ENCODE results near the gene KCNQ5. TPM values are rescaled to one million over a fixed set of nuclear protein-coding genes. Genes with fewer than 3 reads are reported as not detected.

Gene KCNQ5
- polyA plus RNA-seq, 3 donors, result 0.20 to 0.37 (median 0.28) TPM

DNA sequence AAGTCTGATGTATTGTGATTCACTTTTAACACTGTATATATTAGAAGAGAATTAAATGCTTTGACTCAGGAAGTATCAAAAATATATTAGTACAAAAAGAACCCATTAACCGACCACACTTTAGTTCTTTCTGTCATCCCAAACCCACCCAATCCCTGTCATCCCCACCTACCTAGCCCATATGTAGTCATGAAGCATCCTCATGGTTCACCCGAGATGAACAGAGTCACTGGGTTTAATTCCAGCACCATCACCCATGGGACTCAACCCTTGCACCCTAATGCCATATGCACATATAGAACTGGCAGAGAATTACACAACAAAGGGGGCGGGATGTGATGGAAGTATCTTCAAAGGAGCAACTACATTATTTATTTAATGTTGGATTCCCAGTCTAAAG is 462.0 kb downstream of the KCNQ5 start:
- DNase-seq (ENCODE audit: low read depth in 3 of 3, low spot score in 2 of 3), result no peak

DNA sequence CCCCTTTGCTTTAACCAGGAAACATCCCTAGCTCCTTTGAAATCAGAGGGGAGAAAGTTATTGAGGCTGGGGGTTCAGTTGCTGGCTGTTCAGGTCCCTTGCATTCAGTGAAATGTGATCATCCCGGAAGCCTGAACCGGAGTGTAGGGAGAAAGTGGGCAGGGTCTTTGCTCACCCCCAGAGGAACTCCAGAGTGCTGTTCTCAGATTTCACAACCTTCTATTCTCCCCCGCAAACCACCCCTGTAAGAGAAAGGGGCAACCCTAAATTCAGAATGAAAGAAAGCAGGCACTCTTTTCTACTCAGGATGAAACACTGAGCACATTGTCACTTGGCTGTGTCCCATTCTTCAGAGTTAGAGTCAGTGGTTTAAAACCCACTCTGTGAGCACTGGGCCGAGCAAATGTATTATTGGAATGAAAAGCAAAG is 463.6 kb downstream of the KCNQ5 start:
- peak in 2 of 3 donors; percentile 27 to 39 for DNase-seq (ENCODE audit: low read depth in 3 of 3, low spot score in 2 of 3)

GRCh38 chr6:73086726-73087125 is 464.9 kb downstream of the KCNQ5 start:
- no peak for DNase-seq (ENCODE audit: low read depth in 3 of 3, low spot score in 2 of 3)

DNA sequence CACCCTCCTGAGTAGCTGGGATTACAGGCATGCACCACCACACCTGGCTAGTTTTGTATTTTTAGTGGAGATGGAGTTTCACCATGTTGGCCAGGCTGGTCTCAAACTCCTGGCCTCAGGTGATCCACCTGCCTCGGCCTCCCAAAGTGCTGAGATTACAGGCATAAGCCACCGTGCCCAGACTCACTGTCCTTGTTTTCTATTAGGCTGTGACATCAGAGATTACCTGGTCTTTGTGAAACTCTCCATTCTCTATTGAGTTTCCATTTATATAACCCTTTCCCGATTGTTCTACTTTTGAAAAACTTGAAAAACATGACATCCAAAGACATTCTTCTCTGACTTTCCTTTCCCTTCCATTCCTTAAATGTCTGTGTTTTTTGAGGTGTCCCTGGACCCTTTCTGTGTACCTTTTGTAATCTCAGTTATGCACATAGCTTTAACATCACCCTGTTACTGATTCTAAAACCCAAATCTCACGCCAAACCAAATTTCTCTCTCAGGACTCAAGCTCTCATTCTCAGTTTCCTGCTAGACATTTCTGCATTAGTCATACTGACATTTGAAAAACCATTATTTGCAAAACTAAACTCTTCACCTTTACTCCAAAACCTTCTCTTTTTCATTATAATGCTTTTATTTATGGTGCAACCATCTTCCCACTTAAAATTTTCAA is 466.4 kb downstream of the KCNQ5 start:
- no peak for DNase-seq (ENCODE audit: low read depth in 3 of 3, low spot score in 2 of 3)

DNA sequence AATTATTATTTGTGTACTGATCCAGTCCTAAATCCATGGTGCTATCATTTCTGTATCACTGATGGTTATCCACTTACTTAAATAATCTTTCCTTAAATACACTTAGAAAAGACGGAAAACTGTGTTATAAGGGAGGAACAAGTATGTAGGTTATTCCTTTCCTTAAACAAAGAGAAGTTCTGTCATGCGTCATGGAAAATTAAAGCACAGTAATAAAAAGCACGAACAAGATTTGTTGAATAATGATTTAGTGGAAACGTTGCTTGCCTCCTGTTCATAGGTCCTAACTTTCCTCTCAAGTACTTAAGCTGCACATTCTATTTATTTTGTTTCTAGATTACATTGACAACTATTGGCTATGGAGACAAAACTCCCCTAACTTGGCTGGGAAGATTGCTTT is 483.1 kb downstream of the KCNQ5 start:
- no peak for DNase-seq (ENCODE audit: low read depth in 3 of 3, low spot score in 2 of 3)

- no peak for DNase-seq (ENCODE audit: low read depth in 3 of 3, low spot score in 2 of 3)
Measured at GRCh38 chr6:73107016-73107415, 485.2 kb downstream of the KCNQ5 start.

GRCh38 chr6:73108949-73109348 is 487.1 kb downstream of the KCNQ5 start:
- no peak for DNase-seq (ENCODE audit: low read depth in 3 of 3, low spot score in 2 of 3)

DNA sequence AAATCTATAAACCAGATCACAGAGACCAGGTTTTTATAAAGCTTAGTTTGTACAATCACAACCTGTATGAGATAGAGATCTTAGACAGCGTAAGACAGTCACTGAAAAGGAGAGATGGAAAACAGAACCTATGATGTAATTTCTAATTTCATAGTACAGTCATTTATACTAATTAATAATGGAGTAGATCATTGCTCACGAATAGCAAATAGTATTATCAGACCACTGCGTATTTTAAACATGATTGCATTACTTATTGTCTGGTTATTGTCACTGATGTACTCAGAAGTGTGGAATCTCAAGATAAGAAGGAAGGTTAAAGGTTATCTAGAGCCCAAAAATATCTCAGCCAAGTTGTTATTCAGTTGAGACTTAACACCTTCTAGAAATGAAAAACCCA is 487.8 kb downstream of the KCNQ5 start:
- no peak for DNase-seq (ENCODE audit: low read depth in 3 of 3, low spot score in 2 of 3)

DNA sequence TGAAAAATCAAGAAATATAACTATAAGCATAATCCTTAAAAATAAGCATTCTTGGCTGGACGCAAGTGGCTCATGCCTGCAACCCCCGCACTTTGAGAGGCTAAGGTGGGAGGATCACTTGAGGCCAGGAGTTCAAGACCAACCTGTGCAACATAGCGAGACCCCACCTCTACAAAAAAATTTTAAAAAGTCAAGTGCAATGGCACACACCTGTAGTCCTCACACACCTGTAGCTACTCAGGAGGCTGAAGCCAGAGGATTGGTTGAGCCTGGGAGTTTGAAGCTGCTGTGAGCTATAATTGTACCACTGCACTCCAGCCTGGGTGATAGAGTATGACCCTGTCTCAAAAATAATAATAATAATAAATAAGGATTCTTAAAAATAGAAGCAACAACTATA is 494.5 kb downstream of the KCNQ5 start:
- DNase-seq (ENCODE audit: low read depth in 3 of 3, low spot score in 2 of 3), result no peak

- no peak for DNase-seq (ENCODE audit: low read depth in 3 of 3, low spot score in 2 of 3)
Measured at GRCh38 chr6:73121421-73121993, 499.6 kb downstream of the KCNQ5 start.

GRCh38 chr6:73123632-73124329 is 501.9 kb downstream of the KCNQ5 start:
- no peak for DNase-seq (ENCODE audit: low read depth in 3 of 3, low spot score in 2 of 3)

GRCh38 chr6:73129653-73130443 is 508.0 kb downstream of the KCNQ5 start:
- peak; percentile 49 to 56 (median 50) for DNase-seq (ENCODE audit: low read depth in 3 of 3, low spot score in 2 of 3)

- no peak for DNase-seq (ENCODE audit: low read depth in 3 of 3, low spot score in 2 of 3)
Measured at GRCh38 chr6:73131706-73132105, 509.8 kb downstream of the KCNQ5 start.

DNA sequence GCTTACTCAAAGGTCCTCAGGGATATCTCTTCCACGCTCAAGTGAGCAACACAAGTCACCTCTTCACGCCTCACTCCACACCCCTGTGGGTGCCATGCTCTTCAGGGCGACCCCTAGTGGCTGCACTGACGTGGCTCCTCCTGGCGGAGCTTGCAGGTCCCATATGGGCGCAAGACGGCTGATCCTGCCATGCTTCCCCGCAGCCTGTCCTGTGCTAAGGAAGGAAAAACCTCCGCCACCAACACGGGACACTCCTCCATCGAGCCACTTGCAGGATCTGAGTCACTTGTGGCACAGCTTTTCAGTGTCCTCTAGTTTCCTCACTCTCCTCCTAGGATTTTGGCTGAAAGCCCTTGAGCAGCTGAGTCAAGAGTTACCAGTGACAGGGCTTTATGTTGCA is 512.7 kb downstream of the KCNQ5 start:
- DNase-seq (ENCODE audit: low read depth in 3 of 3, low spot score in 2 of 3), result no peak

DNA sequence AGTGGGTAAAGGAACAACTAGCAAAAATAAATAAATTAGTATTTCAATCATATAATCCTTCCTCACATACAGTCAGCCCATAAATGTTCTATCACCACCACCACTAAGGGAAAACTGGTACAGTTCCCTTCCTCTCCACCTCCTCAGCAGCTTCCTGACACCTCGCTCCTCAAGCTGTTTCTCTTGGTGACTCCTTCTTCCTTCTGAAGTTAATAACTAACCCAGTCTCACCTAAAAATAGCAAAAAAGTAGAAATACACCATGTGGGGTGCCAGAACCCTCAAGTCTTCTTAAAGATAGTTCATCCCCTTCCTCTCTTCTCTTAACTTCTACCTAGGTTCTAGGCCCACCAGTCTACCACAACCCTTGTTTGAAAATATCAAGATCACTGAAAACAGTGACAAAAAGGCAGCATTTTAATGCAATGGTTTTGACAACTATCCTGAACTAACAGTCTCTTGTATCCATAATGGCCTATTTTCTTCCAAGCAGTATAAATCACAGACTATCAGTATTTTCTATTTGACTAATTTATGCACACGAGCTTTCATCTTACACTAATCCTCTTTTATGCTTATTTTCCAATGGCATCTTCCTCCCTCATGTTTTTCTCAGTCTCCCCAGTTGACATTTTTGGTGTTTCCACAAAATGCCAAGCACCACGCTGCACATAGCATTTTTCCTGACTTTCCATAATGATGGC is 518.0 kb downstream of the KCNQ5 start:
- DNase-seq (ENCODE audit: low read depth in 3 of 3, low spot score in 2 of 3), result no peak

DNA sequence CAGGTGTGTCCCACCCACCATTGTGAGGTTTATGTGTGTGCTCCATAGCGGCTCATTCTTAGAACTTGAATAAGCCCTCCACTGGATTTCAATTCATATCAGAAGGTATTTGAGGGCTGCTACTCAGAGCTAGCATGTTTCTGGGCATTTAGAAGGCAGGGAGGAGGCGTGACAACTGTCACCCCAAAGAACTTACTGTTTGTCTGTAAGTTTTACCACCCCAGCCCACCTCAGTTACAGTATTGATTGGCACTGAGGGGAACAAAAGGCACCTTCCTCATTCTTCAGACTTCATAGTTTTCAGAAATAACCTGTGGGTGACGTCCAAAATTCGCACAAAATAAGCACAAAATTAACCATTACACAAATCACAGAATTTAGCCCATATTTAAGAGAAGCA is 521.7 kb downstream of the KCNQ5 start:
- DNase-seq (ENCODE audit: low read depth in 3 of 3, low spot score in 2 of 3), result no peak

- no peak for DNase-seq (ENCODE audit: low read depth in 3 of 3, low spot score in 2 of 3)
Measured at GRCh38 chr6:73144516-73144915, 522.7 kb downstream of the KCNQ5 start.

DNA sequence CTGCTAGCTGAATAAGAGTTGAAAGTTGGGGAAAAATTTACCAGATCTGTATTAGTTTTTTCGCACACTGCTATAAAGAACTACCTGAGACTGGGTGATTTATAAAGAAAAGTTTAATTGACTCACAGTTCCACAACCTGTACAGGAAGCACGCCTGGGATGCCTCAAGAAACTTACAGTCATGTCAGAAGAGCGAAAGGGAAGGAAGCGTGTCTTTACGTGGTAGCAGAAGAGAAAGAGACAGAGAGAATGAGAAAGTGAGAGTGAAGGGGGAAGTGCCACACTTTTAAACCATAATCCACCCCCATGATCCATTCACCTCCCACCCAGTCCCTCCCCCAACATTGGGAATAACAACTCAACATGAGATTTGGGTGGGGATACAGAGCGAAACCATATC is 523.8 kb downstream of the KCNQ5 start:
- no peak for DNase-seq (ENCODE audit: low read depth in 3 of 3, low spot score in 2 of 3)

- no peak for DNase-seq (ENCODE audit: low read depth in 3 of 3, low spot score in 2 of 3)
Measured at GRCh38 chr6:73151732-73152131, 529.9 kb downstream of the KCNQ5 start.

GRCh38 chr6:73152556-73152955 is 530.7 kb downstream of the KCNQ5 start:
- DNase-seq (ENCODE audit: low read depth in 3 of 3, low spot score in 2 of 3), result no peak
